GM19238 (cell line): Measurements from ENCODE around the gene CFB.
"Not testable (repeated sequence)": the region's sequence is repeated elsewhere in the genome, so short reads cannot be mapped to it uniquely, and the experiment has no call there.

Experiments used
- DNase-seq: peaks from one replicate; pipeline ENCODE4 v3.0.0; 2011; ENCODE audit warnings: low spot score; ENCODE audit not compliant: insufficient read length

CFB gene

DNA sequence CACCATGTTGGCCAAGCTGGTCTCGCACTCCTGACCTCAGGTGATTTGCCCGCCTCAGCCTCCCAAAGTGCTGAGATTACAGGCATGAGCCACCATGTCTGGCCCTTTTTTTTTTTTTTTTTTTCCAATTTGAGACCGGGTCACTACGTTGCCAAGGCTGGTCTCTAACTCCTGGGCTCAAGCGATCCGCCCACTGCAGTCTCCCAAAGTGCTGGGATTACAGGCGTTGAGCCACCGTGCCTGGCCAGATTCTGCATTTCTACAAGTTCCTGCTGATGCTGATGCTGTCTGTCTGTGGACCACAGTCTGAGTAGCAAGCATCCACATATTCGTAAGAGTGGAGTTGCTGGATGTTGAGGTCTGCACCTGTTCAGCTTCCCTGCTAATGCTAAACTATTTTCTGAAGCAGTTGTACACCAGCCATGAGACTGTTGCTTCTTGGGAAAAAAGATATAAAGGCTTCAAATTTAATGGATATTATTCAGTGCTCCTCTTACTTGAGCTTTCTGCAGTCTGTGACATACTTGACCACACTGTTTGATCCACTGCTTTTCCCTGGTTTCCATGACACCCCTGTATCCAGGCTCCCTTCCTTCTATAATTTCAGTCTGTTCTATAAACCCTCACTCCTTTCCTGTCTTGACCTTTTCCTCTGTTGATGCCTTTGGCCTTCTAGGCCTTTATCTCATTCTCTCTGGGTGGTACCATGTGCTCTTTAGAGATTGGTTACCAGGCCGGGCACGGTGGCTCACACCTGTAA is 33.9 kb upstream of the CFB start:
- DNase-seq = no peak

DNA sequence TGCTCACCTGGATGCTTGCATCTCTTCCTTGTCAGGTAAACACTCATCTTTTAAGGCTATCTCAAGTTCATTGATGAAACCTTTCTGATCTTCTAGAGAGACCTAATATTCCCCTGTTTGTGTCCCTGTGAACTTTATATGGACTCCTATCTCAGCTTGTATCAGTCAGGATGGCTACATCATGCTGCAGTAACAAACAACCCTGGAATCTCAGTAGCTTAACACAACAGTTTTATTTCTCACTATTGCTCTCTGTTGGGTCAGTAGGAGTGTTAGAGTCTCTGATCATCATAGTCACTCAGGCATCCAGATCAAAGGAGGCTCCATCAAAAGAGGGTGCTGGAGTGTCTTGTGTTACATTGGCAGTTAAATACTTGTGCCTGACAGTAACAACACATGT is 30.5 kb upstream of the CFB start:
- DNase-seq = no peak

DNA sequence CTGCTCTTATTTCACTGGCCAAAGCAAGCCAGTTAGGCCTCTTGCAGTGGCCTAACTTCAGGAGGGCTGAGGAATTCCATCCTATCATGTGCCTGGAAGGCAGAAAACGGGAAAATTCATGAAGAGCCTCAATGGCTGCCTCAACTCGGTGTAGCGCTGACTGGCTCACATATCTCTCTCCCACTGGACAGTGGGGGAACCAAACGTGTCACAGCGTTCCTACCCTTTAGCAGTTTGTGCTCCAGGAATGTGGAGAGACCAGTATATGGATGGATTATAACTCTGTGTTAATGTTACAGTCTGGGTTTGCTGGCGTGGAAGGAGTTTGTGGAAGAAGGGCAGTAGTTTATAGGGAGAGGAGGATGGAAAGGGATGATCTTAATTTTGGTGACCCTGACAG is 30.1 kb upstream of the CFB start:
- no peak for DNase-seq

DNA sequence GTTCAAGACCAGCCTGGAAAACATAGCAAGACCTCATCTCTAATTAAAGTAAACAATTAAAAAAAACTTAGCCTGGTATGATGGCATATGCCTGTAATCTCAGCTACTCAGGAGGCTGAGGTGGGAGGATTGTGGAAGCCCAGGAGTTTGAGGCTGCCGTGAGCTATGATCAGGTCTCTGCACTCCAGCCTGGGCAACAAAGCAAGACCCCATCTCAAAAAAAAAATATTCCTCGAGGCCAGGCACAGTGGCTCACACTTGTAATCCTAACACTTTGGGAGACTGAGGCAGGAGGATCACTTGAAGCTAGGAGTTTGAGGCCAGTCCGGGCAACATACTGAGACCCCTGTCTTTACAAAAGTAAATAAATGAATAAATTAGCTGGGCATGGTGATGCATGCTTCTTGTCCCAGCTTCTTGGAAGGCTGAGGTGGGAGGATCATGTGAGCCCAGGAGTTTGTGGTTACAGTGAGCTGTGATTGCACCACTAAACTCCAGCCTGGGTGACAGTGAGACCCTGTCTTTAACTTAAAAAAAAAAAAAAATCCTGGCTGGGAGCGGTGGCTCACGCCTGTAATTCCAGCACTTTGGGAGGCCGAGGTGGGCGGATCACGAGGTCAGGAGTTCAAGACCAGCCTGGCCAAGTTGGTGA is 27.7 kb upstream of the CFB start:
- DNase-seq = no peak

DNA sequence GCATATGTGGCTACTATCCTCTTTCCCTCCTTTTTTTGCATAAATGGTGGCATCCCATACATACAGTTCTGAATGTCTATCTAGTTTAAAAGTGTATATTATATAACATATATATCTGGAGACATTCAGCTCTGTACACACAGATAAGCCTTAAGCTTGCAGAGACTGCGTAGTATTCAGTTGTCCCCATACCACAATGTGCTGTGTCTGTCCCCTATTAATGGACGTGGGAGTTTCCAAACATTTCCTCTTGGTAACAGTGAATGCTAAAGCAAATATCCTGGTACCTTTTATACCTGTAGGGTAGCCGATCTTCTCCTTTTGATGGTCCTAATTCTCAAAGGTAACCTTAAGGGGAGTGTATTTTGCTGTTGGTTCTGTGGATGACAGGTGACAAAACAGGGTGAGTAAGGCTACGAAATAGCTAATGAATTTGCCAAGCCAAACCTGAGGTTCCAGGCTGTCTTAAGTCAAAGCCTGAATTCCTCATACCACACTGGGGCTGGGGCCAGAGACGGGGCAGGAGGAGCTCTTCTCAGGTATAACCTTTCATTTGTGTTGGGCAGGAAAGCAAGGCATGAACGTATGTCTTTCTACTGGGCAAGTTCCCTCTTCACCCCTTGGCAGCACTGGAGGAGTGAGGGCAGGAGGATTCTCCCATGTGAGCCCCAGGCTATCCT is 26.1 kb upstream of the CFB start:
- no peak for DNase-seq

DNA sequence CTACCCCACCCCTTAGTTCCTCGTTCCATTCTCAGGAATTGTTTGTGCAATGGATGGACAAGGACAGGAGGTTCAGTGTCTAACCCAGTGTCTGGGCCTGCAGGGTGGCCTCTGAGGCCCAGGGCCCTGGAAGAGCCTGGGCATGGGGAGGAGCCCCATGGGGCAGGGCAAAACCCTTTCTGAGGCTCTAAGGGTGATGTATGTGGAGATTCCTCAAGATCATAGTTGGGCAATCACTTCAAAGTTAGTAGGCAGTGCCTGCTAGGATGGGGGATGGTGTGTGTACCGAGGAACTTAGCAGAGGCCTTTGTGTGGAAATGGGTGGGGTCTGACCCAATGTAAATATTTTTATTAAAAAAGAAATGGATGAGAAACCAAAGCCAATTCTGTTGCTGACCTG is 25.1 kb upstream of the CFB start:
- no peak for DNase-seq

DNA sequence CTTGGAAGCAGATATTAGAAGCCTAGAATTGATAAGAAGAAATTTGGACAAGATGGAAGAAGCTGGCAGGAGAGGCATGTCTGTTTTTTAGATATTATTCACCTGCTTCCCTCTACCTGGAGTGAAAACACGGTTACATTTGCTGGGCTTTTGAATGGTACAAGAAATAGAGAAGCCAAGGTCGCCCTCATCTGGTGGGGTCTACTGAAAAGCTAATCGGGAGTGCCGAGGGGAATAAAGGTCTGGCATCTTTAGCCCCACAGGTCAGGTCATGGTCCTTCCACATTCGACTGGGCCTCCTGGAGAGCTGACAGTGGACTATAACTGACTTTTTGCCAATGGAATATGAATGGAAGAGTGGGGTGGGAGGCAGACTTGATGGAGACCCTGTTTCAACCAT is 23.0 kb upstream of the CFB start:
- DNase-seq = no peak

DNA sequence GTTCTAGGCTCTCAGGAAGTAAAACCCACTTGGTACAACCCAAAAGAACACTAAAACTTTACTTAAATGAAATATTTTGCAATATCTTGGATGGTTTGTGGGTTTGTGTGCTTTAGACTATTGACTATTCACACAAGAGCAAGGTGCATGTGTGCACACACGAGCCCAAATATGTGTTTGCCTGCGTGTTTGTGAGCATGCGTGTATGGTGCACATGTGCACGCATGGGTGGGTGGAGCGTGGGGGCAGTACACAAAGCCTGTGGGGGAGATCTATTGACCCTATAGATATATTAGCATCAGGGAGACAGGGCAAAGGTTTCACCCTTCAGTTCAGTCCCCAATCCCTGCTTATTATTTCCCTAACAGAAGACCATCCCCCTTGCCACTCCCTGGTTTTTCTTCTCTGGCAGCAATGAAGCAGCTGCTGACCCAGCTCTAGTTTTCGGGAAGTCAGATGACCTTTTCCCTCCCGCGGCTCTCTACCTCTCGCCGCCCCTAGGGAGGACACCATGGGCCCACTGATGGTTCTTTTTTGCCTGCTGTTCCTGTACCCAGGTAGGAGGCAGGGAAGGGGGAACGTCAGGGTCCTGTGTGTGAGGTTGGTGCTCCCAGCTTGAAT is 18.5 kb upstream of the CFB start, which contains the start of gene C2:
Gene C2 (plus strand): TSS at position 476 of the 621 bp plus-strand sequence. CDS start 36 bp downstream, at position 512.
- no peak for DNase-seq

DNA sequence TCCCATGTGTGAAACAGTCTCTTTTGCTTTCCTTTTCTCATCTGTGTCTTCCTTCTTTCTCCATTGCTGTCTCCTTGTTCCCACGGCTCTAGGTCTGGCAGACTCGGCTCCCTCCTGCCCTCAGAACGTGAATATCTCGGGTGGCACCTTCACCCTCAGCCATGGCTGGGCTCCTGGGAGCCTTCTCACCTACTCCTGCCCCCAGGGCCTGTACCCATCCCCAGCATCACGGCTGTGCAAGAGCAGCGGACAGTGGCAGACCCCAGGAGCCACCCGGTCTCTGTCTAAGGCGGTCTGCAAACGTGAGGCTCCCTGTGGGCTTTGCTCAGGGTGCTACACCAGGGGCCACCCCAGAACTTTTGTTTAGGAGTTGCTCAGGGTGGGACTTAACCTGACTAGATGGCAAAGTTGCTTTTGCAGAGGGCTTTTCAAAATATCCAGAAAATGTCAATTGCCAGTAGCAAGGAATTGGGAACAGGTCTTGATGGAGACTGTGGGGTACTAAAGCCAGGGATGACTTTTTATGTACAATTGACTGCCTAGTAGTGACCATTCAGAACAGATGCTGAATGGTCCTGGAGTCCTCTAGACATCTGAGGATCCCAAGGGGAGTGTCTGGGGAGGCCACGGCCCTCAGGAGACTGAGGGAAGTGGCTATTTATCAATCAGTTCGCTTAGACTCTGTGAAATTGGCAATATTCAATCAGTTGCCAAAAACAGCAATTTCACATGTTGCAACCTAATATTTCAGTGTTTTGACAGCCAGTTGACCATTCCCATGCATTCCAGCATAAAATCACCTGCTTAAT is 17.8 kb upstream of the CFB start:
- DNase-seq = no peak

DNA sequence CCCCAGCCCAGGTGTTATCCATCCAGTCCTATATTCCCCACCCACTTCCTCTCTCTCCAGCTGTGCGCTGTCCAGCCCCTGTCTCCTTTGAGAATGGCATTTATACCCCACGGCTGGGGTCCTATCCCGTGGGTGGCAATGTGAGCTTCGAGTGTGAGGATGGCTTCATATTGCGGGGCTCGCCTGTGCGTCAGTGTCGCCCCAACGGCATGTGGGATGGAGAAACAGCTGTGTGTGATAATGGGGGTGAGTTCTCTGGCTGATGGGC is 17.3 kb upstream of the CFB start:
- DNase-seq = no peak

DNA sequence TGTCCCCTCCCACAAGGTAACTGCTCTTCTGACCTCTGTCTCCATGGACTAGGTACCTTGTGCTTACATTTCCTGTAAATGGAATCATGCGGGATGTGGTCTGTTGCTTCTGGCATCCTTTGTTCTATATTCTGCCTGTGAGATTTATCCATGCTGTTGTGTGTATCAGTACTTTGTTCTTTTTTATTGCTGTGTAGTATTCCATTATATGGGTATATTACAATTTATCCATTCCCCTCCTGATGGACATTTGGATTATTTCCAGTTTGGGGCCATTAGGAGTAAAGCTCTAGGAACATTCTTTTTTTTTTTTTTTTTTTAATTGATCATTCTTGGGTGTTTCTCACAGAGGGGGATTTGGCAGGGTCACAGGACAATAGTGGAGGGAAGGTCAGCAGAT is 14.9 kb upstream of the CFB start:
- DNase-seq = no peak

DNA sequence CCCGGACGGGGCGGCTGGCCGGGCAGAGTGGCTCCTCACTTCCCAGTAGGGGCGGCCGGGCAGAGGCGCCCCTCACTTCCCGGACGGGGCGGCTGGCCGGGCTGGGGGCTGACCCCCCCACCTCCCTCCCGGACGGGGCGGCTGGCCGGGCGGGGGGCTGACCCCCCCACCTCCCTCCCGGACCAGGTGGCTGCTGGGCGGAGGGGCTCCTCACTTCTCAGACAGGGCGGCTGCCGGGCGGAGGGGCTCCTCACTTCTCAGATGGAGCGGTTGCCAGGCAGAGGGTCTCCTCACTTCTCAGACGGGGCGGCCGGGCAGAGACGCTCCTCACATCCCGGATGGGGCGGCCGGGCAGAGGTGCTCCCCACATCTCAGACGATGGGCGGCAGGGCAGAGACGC is 13.8 kb upstream of the CFB start:
- not testable (repeated sequence) for DNase-seq

DNA sequence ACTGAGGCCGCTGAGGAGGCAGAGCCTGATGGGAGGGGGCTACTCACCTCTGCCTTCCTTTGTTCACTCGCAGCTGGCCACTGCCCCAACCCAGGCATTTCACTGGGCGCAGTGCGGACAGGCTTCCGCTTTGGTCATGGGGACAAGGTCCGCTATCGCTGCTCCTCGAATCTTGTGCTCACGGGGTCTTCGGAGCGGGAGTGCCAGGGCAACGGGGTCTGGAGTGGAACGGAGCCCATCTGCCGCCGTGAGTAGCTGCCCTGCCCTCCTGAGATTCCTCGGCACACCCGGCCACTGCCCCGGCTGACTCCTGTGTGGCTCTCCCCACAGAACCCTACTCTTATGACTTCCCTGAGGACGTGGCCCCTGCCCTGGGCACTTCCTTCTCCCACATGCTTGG is 12.4 kb upstream of the CFB start:
- no peak for DNase-seq

DNA sequence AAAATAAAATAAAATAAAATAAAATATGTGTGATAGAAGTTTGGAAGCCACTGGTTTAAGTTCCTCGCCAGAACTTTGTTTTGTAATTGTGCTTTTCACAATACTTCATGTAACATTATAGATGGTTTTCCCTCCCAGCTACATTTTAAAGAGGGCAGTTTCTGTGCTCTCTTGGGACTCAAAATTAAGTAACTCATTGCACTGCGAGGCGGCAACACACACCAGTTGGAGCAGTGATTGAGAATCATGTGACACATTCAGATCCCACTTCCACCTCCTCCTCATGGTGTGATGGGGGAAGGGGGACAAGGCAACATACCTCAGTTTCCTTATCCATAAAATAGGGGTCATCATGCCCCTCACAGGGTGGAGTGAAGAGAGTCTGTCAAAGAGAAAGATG is 10.9 kb upstream of the CFB start:
- no peak for DNase-seq

DNA sequence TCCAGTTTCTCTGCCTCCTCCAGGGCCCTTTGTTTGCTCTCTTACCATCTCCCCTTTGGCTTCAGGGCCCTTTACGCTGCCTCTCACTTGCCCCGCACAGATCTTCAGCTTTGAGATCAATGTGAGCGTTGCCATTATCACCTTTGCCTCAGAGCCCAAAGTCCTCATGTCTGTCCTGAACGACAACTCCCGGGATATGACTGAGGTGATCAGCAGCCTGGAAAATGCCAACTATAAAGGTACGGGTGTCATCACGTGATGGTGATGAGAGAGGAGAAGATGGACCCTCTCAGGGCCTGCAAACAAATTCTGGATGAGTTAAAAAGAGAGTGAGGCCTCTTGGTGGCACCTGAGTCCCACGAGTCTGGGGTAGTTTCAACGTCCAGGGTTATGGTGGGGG is 10.1 kb upstream of the CFB start:
- DNase-seq = no peak

DNA sequence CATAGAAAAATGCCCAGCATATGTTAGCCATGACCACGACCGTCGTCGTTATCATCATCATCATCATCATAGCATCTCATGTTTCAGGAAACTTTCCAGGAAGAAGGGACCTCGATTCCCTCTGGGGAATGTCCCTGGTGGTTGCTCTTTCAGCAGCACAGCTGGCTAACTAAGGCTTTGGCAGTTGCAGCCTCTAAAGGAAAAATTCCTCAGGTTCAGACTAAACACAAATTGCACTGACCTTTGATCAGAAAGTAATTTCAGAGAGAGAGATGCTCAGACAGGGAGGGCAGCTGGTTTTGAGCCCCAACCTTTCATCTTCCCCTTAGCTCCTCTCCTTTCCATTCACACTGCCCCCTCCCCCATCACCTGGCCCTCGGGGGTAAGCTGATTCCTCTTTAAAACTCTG is 5.6 kb upstream of the CFB start:
- DNase-seq = no peak

DNA sequence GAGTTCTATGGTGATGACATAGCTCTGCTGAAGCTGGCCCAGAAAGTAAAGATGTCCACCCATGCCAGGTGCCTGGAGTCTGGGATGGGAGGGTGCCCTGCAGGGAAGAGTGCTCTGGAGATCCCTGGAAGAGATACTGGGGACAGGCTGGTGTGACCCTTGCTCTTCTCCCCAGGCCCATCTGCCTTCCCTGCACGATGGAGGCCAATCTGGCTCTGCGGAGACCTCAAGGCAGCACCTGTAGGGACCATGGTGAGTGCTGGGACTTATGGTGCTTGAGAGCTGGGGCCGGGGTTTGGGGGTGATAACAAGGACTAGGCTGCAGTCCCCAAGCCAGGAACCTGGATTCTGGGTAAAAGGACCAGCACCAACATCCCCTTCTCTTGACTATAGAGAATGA is 2.2 kb upstream of the CFB start:
- no peak for DNase-seq

DNA sequence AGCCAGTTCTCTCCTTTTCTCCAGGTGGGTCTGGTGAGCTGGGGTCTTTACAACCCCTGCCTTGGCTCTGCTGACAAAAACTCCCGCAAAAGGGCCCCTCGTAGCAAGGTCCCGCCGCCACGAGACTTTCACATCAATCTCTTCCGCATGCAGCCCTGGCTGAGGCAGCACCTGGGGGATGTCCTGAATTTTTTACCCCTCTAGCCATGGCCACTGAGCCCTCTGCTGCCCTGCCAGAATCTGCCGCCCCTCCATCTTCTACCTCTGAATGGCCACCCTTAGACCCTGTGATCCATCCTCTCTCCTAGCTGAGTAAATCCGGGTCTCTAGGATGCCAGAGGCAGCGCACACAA is 765 bp upstream of the CFB start:
- DNase-seq = no peak

DNA sequence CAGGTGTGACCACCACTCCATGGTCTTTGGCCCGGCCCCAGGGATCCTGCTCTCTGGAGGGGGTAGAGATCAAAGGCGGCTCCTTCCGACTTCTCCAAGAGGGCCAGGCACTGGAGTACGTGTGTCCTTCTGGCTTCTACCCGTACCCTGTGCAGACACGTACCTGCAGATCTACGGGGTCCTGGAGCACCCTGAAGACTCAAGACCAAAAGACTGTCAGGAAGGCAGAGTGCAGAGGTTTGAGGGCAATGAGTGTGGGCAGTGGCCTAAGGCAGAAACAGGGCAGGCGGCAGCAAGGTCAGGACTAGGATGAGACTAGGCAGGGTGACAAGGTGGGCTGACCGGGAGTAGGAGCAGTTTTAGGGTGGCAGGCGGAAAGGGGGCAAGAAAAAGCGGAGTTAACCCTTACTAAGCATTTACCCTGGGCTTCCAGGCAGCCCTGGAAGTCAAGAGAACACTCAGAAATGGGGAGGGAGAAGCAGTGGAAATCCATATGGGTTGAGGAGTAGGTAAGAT is 533 bp downstream of the CFB start:
- no peak for DNase-seq

DNA sequence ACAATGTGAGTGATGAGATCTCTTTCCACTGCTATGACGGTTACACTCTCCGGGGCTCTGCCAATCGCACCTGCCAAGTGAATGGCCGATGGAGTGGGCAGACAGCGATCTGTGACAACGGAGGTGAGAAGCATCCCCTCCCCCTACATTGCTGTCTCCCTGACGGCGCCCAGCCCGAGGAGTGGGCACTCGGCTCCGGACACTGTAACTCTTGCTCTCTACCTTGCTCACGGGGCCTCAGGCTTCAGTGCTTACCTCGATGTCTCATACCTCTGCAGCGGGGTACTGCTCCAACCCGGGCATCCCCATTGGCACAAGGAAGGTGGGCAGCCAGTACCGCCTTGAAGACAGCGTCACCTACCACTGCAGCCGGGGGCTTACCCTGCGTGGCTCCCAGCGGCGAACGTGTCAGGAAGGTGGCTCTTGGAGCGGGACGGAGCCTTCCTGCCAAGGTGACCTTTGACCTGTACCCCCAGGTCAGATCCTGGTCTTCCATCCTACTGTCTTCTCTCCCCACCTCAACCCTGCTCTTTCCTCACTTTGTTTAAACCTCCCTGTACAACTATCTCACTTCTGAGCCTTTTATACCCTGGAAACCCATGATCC is 1.3 kb downstream of the CFB start:
- no peak for DNase-seq

DNA sequence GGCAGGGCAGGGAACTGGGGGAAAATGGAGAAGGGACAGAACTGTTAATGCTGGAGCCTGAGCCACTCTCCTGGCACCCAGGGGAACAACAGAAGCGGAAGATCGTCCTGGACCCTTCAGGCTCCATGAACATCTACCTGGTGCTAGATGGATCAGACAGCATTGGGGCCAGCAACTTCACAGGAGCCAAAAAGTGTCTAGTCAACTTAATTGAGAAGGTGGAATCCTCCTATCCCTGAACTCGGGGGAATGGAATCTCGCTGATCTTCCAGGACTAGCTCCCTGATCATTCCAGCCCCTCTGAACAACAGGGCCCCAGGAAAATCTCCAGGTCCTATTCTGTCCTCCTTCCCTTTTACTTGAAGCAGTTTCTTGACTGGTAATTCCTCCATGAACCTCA is 2.0 kb downstream of the CFB start:
- DNase-seq = no peak
